Psoas muscle (tissue), 8 donors: ENCODE results near the gene BBS1. TPM values are rescaled to one million over a fixed set of nuclear protein-coding genes. Genes with fewer than 3 reads are reported as not detected.
A peak's percentile ranks its signal among the peaks of the same experiment; 100 is the strongest.

Experiments
- ATAC-seq, 4 donors: fragments of 200-7000 bp; cut with Tn5 transposase; one replicate each; pipeline ENCODE4 v1.9.1; 2020; ENCODE audit warnings: moderate library complexity in 3 of 4, mild to moderate bottlenecking in 2 of 4
- DNase-seq, 2 donors: peaks; one replicate each; pipeline ENCODE4 v3.0.0-alpha.2; 2020
- H3K27ac ChIP-seq: fragments of 200-600 bp; one replicate; pipeline ENCODE4 v1.8.0; 2022
- H3K27me3 ChIP-seq, 3 donors: fragments of 200-600 bp in 1 of 3; one replicate each; pipeline versions ENCODE4 v1.6.1 to v1.8.0; 2013 to 2022; ENCODE audit warnings: low read length in 2 of 3, mild to moderate bottlenecking in 2 of 3, moderate library complexity in 1 of 3; ENCODE audit not compliant: insufficient read depth in 3 of 3
- H3K36me3 ChIP-seq, 2 donors: fragments of 200-600 bp in 1 of 2; one replicate each; pipeline versions ENCODE4 v1.6.1 to v1.8.0; 2013 to 2022; ENCODE audit warnings: low read depth in 1 of 2, mild to moderate bottlenecking in 1 of 2, moderate library complexity in 1 of 2; ENCODE audit not compliant: insufficient read depth in 1 of 2
- H3K4me1 ChIP-seq: fragments of 200-600 bp; one replicate; pipeline ENCODE4 v1.8.0; 2022
- H3K4me3 ChIP-seq: fragments of 200-600 bp; one replicate; pipeline ENCODE4 v1.8.0; 2022; ENCODE audit warnings: mild to moderate bottlenecking
- H3K9me3 ChIP-seq: fragments of 200-600 bp; one replicate; pipeline ENCODE4 v1.8.0; 2022
- WGBS, 3 donors: extraction: QIAGEN DNeasy Blood & Tissue Kit; methylation state at CpG; one replicate each; pipeline versions ENCODE4 v1.1.6 to v1.1.7; 2013; 5-methylcytosine and 5-hydroxymethylcytosine counted together
- intact Hi-C, 2 donors: fragments of 100-400 bp; cut with DNase I; formaldehyde crosslinking; loops; one replicate each; pipeline versions ENCODE4 v1.11.0 to v1.14.2; 2022
- polyA plus RNA-seq, 3 donors: library from polyadenylated mRNA; stranded (reverse); fragments of 200-250 nt; gene quantifications; one replicate each; pipeline ENCODE4 v1.2.3, GENCODE V29; 2013
- total RNA-seq, 4 donors: library from RNA; stranded (reverse); fragmentation: NEBNext Ultra II Directional in 2 of 4; extraction: Animal tissue kit (Norgen Biotek cat#: 25700) in 2 of 4; gene quantifications; one replicate each; pipeline versions ENCODE4 v1.2.1 to v1.2.4, GENCODE V29; 2021 to 2023
- TF ChIP-seq, protein P1 (sequence below): fragments of 200-600 bp; IDR thresholded peaks from one replicate; pipeline ENCODE4 v1.8.0; 2022; ENCODE audit warnings: antibody characterized with exemption
- donor health status: healthy with polysubstance abuse.
- donor health status: DM: no; HTN: no; CAD: no; lungs with moderate emphysema.
- donor health status: Bipolar disorder and iron deficiency.
- donor health status: healthy.
- donor health status: DM: yes; HTN: yes; CAD: no.
- donor health status: DM: no; HTN: no; CAD: no.
- donor health status: DM: no; HTN: no; CAD: no.
- donor health status: DM: yes; HTN: yes; CAD: no.

BBS1 gene
- total and polyA plus RNA-seq, 7 donors = 4.4 to 15.3 (median 10.9) TPM

GRCh38 chr11:66569076-66569475 lies 58.6 kb downstream of the BBS1 start:
- DNase-seq (no peak), ATAC-seq (no peak)
- H3K4me1 ChIP-seq = peaks cover 12% of the 10 kb centered on the region
- no peak overlapping the region for H3K4me3 ChIP-seq
- WGBS, 3 donors = 74 to 88% (median 78%) methylated on average over 7 of the region's 7 CpGs
- H3K36me3 ChIP-seq = peaks cover 0 to 34% of the 10 kb centered on the region in 2 donors
- H3K27ac ChIP-seq = peak overlapping the region; percentile 65
- no peaks in the 10 kb centered on the region for H3K9me3 ChIP-seq
- H3K27me3 ChIP-seq = no peaks in the 10 kb centered on the region
- TF ChIP-seq, protein P1, sequence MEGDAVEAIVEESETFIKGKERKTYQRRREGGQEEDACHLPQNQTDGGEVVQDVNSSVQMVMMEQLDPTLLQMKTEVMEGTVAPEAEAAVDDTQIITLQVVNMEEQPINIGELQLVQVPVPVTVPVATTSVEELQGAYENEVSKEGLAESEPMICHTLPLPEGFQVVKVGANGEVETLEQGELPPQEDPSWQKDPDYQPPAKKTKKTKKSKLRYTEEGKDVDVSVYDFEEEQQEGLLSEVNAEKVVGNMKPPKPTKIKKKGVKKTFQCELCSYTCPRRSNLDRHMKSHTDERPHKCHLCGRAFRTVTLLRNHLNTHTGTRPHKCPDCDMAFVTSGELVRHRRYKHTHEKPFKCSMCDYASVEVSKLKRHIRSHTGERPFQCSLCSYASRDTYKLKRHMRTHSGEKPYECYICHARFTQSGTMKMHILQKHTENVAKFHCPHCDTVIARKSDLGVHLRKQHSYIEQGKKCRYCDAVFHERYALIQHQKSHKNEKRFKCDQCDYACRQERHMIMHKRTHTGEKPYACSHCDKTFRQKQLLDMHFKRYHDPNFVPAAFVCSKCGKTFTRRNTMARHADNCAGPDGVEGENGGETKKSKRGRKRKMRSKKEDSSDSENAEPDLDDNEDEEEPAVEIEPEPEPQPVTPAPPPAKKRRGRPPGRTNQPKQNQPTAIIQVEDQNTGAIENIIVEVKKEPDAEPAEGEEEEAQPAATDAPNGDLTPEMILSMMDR = no peak
- intact Hi-C loops = no loop called here

- ATAC-seq = no peak
- Histone ChIP-seq H3K36me3 (peaks cover 0 to 22% of the 10 kb centered on the region in 2 donors), H3K9me3 (no peaks in the 10 kb centered on the region), H3K4me1 (peaks cover 12% of the 10 kb centered on the region), H3K27ac (no peak overlapping the region), H3K4me3 (no peak overlapping the region), H3K27me3 (no peaks in the 10 kb centered on the region)
- intact Hi-C loops = no loop called here
- TF ChIP-seq, protein P1 = no peak
- WGBS, 3 donors = 47 to 53% (median 48%) methylated on average over 5 of the region's 5 CpGs
- no peak for DNase-seq
Measured at GRCh38 chr11:66570079-66570849, 59.8 kb downstream of the BBS1 start.

DNA sequence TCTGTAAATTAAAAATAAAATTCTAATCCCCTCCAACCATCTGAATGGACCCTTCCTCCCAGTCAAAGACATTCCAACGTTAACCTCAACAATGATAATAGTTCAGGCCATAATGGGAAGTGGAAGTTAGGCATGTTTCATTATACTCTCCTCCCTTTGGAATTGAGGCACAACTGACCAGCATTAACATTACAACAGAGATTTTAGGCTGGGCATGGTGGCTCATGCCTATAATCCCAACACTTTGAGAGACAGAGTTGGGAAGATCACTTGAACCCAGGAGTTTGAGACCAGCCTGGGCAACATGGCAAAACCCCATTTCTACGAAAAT lies 60.4 kb downstream of the BBS1 start:
- intact Hi-C loops = no loop called here
- no peak for DNase-seq
- no peak overlapping the region for H3K4me3 ChIP-seq
- H3K27me3 ChIP-seq = no peaks in the 10 kb centered on the region
- 65 to 77% (median 76%) methylated on average over 2 of the region's 2 CpGs for WGBS, 3 donors
- H3K9me3 ChIP-seq = no peaks in the 10 kb centered on the region
- no peak overlapping the region for H3K27ac ChIP-seq
- peaks cover 0 to 16% of the 10 kb centered on the region in 2 donors for H3K36me3 ChIP-seq
- TF ChIP-seq, protein P1 = no peak
- H3K4me1 ChIP-seq = peaks cover 12% of the 10 kb centered on the region
- ATAC-seq = no peak

- H3K27me3 ChIP-seq = no peaks in the 10 kb centered on the region
- intact Hi-C loops = loop anchor here (1.0 to 5.0 kb wide), 3 partner anchors 99 to 253 kb away; no protein-coding TSS in a partner anchor
- no peaks in the 10 kb centered on the region for H3K4me1 ChIP-seq
- H3K27ac ChIP-seq = no peak overlapping the region
- no peak overlapping the region for H3K4me3 ChIP-seq
- no peaks in the 10 kb centered on the region for H3K36me3 ChIP-seq
- peak; percentile 83 to 86 for DNase-seq
- peak; percentile 74 to 95 (median 92) for ATAC-seq
- 16 to 19% (median 18%) methylated on average over 25 of the region's 25 CpGs for WGBS, 3 donors
- no peaks in the 10 kb centered on the region for H3K9me3 ChIP-seq
- TF ChIP-seq, protein P1 = peak; percentile 75
Measured at GRCh38 chr11:66579017-66579606, 68.7 kb downstream of the BBS1 start.
